Adrenal gland (tissue), 12 donors: ENCODE results near the gene NPRL2. TPM values are rescaled to one million over a fixed set of nuclear protein-coding genes. Genes with fewer than 3 reads are reported as not detected.

Source experiments
- DNase-seq, 7 donors: peaks; one replicate each; pipeline ENCODE4 v3.0.0-alpha.2; 2019 to 2020
- H3K27ac ChIP-seq, 5 donors: fragments of 200-600 bp; sonication (generic) in 4 of 5; 1 replicate in 3 of 5; 2 replicates in 2 of 5; pipeline versions ENCODE4 v1.5.1 to v1.8.0; 2016 to 2020; ENCODE audit warnings: mild to moderate bottlenecking in 1 of 5
- H3K27me3 ChIP-seq: fragments of 200-600 bp; 2 replicates; pipeline ENCODE4 v1.8.0; 2021
- H3K36me3 ChIP-seq, 2 donors: fragments of 200-600 bp; replicated peaks in 1 of 2; 1 replicate in 1 of 2; 2 replicates in 1 of 2; pipeline versions ENCODE4 v1.5.1 to v1.8.0; 2018 to 2022
- H3K4me1 ChIP-seq, 2 donors: fragments of 200-600 bp; replicated peaks in 1 of 2; 1 replicate in 1 of 2; 2 replicates in 1 of 2; pipeline versions ENCODE4 v1.5.1 to v1.8.0; 2018 to 2021
- H3K4me3 ChIP-seq, 4 donors: fragments of 200-600 bp; sonication (generic) in 3 of 4; one replicate each; pipeline ENCODE4 v1.5.1; 2016 to 2018
- H3K9me3 ChIP-seq, 3 donors: fragments of 200-600 bp; sonication (generic) in 1 of 3; replicated peaks in 1 of 3; 1 replicate in 2 of 3; 2 replicates in 1 of 3; pipeline versions ENCODE4 v1.5.1 to v1.8.0; 2016 to 2021
- POLR2A ChIP-seq, 2 donors: fragments of 450-650 bp; IDR thresholded peaks; one replicate each; pipeline ENCODE4 v1.6.1; 2017; ENCODE audit warnings: antibody characterized with exemption in 2 of 2, mild to moderate bottlenecking in 2 of 2, moderate library complexity in 1 of 2
- WGBS, 4 donors: extraction: QIAGEN DNeasy Blood & Tissue Kit in 2 of 4; methylation state at CpG; one replicate each; pipeline versions ENCODE4 v1.1.5 to v1.1.7; 2013 to 2017; 5-methylcytosine and 5-hydroxymethylcytosine counted together
- intact Hi-C, 2 donors: fragments of 100-400 bp; cut with DNase I; formaldehyde crosslinking; loops; one replicate each; pipeline versions ENCODE4 v1.14.1 to v1.15.0; 2022 to 2023
- polyA plus RNA-seq, 3 donors: library from polyadenylated mRNA; stranded (reverse); fragments of 200-250 nt in 2 of 3; fragments of 350-450 nt in 1 of 3; fragmentation: Illumina TruSeq in 1 of 3; extraction: RNeasy Lipid Tissue Mini Kit (QIAGEN cat#74804) in 1 of 3; gene quantifications; one replicate each; pipeline ENCODE4 v1.2.3, GENCODE V29; 2013 to 2014
- total RNA-seq, 9 donors: library from RNA; depleted of rRNA in 4 of 9; stranded (reverse); fragments of >200 nt in 4 of 9; fragments of 120-200 nt in 1 of 9; fragmentation: NEBNext Ultra II Directional in 1 of 9; extraction: Animal tissue kit (Norgen Biotek cat#: 25700) in 1 of 9; gene quantifications; one replicate each; pipeline versions ENCODE4 v1.1.0 to v1.2.4, GENCODE V29; 2013 to 2023
- TF ChIP-seq, protein P1 (sequence below), 6 experiments: fragments of 450-650 bp in 4 of 6; fragments of 200-600 bp in 2 of 6; sonication (generic) in 1 of 6; IDR thresholded peaks; 1 replicate in 5 of 6; 2 replicates in 1 of 6; pipeline versions ENCODE4 v1.5.1 to v1.8.0; 2016 to 2021; ENCODE audit warnings: antibody characterized with exemption in 6 of 6, mild to moderate bottlenecking in 2 of 6, moderate library complexity in 1 of 6
- donor health status: healthy with polysubstance abuse.
- donor health status: Bipolar disorder and iron deficiency.
- donor health status: DM: yes; HTN: yes; CAD: no.
- donor health status: DM: no; HTN: no; CAD: no.
- donor health status: DM: no; HTN: no; CAD: no.
- donor health status: DM: yes; HTN: yes; CAD: no.

The NPRL2 gene
- total and polyA plus RNA-seq, 12 donors = 16.9 to 57.9 (median 26.3) TPM

DNA sequence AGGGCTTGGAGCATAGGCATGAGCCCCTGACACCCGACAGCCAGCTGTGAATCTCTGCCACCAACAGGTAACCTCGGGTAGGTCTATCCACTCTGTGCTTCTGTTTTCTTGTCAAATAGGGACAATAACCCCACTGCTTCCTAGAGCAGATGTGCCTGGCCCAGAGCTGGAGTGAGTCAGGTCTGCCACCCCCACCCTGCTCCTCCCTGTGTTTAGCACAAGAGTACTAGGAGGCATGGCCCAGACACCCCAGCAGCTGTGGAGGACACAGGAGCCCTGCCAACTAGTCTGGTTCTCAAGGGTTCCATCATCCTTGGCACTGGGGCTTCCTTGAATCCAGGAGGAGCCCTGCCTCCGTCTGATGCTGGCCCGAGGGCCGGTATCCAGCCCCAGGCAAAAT, 42.5 kb upstream of the NPRL2 start:
- H3K27me3 ChIP-seq = no peaks in the 10 kb centered on the region
- no peak for TF ChIP-seq POLR2A (IDR thresholded peaks at IDR 0.05)
- TF ChIP-seq, protein P1, sequence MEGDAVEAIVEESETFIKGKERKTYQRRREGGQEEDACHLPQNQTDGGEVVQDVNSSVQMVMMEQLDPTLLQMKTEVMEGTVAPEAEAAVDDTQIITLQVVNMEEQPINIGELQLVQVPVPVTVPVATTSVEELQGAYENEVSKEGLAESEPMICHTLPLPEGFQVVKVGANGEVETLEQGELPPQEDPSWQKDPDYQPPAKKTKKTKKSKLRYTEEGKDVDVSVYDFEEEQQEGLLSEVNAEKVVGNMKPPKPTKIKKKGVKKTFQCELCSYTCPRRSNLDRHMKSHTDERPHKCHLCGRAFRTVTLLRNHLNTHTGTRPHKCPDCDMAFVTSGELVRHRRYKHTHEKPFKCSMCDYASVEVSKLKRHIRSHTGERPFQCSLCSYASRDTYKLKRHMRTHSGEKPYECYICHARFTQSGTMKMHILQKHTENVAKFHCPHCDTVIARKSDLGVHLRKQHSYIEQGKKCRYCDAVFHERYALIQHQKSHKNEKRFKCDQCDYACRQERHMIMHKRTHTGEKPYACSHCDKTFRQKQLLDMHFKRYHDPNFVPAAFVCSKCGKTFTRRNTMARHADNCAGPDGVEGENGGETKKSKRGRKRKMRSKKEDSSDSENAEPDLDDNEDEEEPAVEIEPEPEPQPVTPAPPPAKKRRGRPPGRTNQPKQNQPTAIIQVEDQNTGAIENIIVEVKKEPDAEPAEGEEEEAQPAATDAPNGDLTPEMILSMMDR (IDR thresholded peaks at IDR 0.05) = no peak
- H3K27ac ChIP-seq = no peak overlapping the region
- H3K4me3 ChIP-seq = no peak overlapping the region
- intact Hi-C loops = no loop called here
- DNase-seq = no peak
- H3K4me1 ChIP-seq = peaks cover 4 to 15% of the 10 kb centered on the region in 2 donors
- WGBS, 4 donors = 82 to 92% (median 87%) methylated on average over 5 of the region's 5 CpGs
- no peaks in the 10 kb centered on the region for H3K9me3 ChIP-seq
- no peaks in the 10 kb centered on the region for H3K36me3 ChIP-seq

DNA sequence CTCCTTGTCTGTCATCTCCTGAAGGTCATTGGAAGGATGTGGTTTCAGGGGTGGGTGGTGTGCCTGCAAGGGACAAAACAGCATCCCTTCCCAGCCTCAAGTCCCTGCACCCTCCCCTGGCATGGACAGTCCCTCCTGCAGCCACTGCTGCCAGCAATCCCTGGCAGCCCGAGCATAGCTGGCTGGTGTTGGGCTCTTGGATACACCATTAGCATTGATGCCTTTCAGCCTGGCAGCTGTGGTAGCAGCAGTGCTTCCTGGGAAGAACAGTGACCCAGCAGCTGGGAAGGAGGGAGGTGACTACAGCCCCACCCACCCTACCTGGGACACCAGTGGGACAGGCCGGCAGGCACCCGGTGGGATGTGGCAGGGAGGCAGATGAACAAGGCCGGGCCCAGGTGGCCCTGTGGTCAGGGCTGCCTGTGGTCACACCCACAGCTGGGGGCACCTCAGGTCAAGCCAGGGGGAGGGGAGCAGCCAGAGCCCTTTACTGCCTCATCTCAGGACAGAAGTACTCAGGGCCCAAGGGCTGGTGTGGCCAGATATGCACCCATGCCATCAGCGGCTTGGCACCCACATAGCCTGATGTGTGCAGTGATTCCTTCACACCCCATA, 41.6 kb upstream of the NPRL2 start:
- no peak for DNase-seq
- no peaks in the 10 kb centered on the region for H3K36me3 ChIP-seq
- H3K9me3 ChIP-seq = no peaks in the 10 kb centered on the region
- no peaks in the 10 kb centered on the region for H3K27me3 ChIP-seq
- no peak overlapping the region for H3K27ac ChIP-seq
- H3K4me3 ChIP-seq = no peak overlapping the region
- WGBS, 4 donors = 77 to 87% (median 80%) methylated on average over 1 to 5 of the region's 5 CpGs
- TF ChIP-seq, protein P1 (IDR thresholded peaks at IDR 0.05) = no peak
- TF ChIP-seq POLR2A (IDR thresholded peaks at IDR 0.05) = no peak
- intact Hi-C loops = no loop called here
- H3K4me1 ChIP-seq = peaks cover 4 to 15% of the 10 kb centered on the region in 2 donors

DNA sequence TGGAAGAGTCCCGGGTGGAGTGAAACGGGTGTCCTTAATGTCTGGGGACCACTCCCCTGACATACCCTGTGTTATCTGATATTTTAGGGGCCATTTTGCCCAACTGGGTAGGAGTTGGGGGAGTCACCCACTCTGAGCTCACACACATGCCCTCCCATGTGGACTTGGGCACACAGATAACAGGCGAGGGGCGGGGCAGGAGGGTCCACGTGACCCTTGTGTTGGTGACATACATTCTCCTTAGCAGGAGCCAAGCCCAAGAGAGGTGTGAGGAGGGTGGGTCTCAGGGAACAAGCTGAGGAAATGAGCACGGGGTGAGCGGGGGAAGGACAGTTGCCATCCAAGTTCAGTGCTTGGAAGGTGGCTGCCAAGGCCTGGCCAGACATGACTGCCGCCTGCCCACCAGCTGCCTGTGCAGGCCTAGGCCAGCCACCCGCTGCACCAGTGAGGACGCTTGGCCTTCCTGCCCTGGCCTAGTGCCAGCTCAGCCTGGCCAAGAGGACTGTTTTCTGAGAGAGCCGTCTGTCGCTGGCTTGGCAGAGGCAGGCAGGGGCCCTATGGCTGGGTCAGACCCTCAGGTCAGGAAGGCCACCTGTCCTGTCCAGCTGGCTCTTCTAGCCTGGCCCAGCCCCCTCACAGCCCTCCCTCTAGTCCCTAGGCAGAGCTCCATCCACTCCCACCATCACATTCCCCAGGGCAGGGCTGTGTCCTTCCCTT, 40.1 kb upstream of the NPRL2 start:
- TF ChIP-seq POLR2A (IDR thresholded peaks at IDR 0.05) = no peak
- TF ChIP-seq, protein P1 (IDR thresholded peaks at IDR 0.05) = no peak
- Histone ChIP-seq H3K36me3 (no peaks in the 10 kb centered on the region), H3K4me3 (no peak overlapping the region), H3K9me3 (no peaks in the 10 kb centered on the region), H3K27me3 (no peaks in the 10 kb centered on the region), H3K4me1 (peaks cover 4 to 15% of the 10 kb centered on the region in 2 donors), H3K27ac (peak overlapping the region in 2 of 5 donors; percentile 21 to 32)
- WGBS, 4 donors = 51 to 75% (median 57%) methylated on average over 7 to 12 of the region's 12 CpGs
- peak; percentile 67 to 87 (median 83) for DNase-seq
- intact Hi-C loops = no loop called here

GRCh38 chr3:50389414-50389767, 38.8 kb upstream of the NPRL2 start:
- Histone ChIP-seq H3K27me3 (no peaks in the 10 kb centered on the region), H3K4me3 (no peak overlapping the region), H3K4me1 (peaks cover 4 to 10% of the 10 kb centered on the region in 2 donors), H3K36me3 (no peaks in the 10 kb centered on the region), H3K9me3 (no peaks in the 10 kb centered on the region), H3K27ac (no peak overlapping the region)
- intact Hi-C loops = no loop called here
- no peak for DNase-seq
- TF ChIP-seq, protein P1 (IDR thresholded peaks at IDR 0.05) = no peak
- TF ChIP-seq POLR2A (IDR thresholded peaks at IDR 0.05) = no peak
- 84 to 96% (median 94%) methylated on average over 6 of the region's 6 CpGs for WGBS, 4 donors
